Activated T-cell treated with anti-CD3 and anti-CD28 coated beads, Interleukin-2, amount 50 U/mL, for 72 hours (primary cell): ENCODE data around the gene OLFM4. TPM values are rescaled to one million over a fixed set of nuclear protein-coding genes. Genes with fewer than 3 reads are reported as not detected.

Experiments used
- ATAC-seq, 2 donors: fragments of 150-1000 bp; cut with Tn5 transposase; replicated peaks in 1 of 2; 2 replicates each; pipeline ENCODE4 v1.10.0; 2021; ENCODE audit warnings: moderate library complexity in 2 of 2, mild to moderate bottlenecking in 1 of 2
- DNase-seq, 2 donors: peaks; one replicate each; pipeline ENCODE4 v3.0.0; 2021 to 2022; ENCODE audit warnings: mixed read lengths in 1 of 2
- H3K27ac Mint-ChIP-seq: one replicate; pipeline ENCODE4 v1.8.0; 2022; ENCODE audit warnings: mild to moderate bottlenecking, moderate library complexity, mixed read lengths
- H3K27me3 Mint-ChIP-seq: one replicate; pipeline ENCODE4 v1.8.0; 2022; ENCODE audit warnings: low read depth, mixed read lengths
- H3K36me3 Mint-ChIP-seq, 2 donors: one replicate each; pipeline ENCODE4 v1.8.0; 2022; ENCODE audit warnings: mixed read lengths in 2 of 2, mild to moderate bottlenecking in 1 of 2; ENCODE audit not compliant: insufficient read depth in 2 of 2
- H3K4me1 Mint-ChIP-seq: one replicate; pipeline ENCODE4 v1.8.0; 2022; ENCODE audit warnings: low read depth, mixed read lengths
- H3K4me3 Mint-ChIP-seq, 2 donors: one replicate each; pipeline ENCODE4 v1.8.0; 2022; ENCODE audit warnings: mild to moderate bottlenecking in 2 of 2, mixed read lengths in 2 of 2, moderate library complexity in 2 of 2
- H3K9me3 Mint-ChIP-seq, 2 donors: one replicate each; pipeline ENCODE4 v1.8.0; 2022; ENCODE audit warnings: mixed read lengths in 2 of 2
- total RNA-seq, 2 donors: library from RNA; stranded (reverse); gene quantifications; one replicate each; pipeline ENCODE4 v1.2.3, GENCODE V29; 2022

The OLFM4 gene
- total RNA-seq = not detected

DNA sequence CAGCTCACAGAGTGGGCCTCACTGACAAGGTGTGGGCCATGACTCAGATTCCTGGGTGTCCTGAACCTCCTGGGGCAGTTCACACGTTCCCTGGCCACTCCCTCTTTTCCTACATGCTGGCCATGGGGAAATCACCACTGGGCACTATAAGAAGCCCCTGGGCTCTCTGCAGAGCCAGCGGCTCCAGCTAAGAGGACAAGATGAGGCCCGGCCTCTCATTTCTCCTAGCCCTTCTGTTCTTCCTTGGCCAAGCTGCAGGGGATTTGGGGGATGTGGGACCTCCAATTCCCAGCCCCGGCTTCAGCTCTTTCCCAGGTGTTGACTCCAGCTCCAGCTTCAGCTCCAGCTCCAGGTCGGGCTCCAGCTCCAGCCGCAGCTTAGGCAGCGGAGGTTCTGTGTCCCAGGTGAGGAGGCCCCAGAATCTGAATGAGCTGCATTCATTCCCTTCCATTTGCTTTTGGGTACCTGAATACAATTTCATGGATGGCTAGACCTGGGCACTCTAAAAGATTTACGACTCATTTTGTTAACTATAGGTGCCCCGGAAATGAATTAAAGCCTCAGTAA lies at the start of gene OLFM4:
Gene OLFM4 (plus strand): TSS at position 177 of the 567 bp plus-strand sequence. CDS start 24 bp downstream, at position 201.
- Mint-ChIP-seq H3K27ac (no peak within 1 kb of the TSS), H3K4me3 (no peak within 1 kb of the TSS), H3K27me3 (no peaks in the 10 kb centered on the region), H3K4me1 (no peaks in the 10 kb centered on the region), H3K9me3 (no peaks in the 10 kb centered on the region), H3K36me3 (no peaks in the 10 kb centered on the region)
- no peak for ATAC-seq
- DNase-seq = no peak

DNA sequence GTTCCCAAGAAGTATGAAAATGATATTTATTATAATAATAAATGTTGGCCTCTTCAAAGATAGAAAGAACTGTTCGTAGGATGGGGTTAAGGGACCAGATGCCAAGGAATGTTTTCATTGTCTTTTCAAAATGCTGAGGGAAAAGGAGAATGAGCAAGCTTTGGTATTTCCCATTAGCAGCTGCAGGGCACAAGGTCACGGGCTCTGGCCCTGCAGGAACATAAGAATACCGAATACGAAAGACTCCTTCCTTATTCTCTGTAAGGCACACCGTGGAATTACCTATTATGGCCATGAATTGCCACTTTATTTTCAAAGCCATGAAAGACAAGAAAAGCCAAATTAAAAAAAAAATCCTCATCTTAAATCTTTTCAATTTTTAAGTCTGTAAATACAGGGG lies 49.6 kb upstream of the OLFM4 start:
- DNase-seq = no peak
- Mint-ChIP-seq H3K36me3 (no peaks in the 10 kb centered on the region), H3K9me3 (no peaks in the 10 kb centered on the region), H3K4me3 (no peak overlapping the region), H3K27ac (no peak overlapping the region), H3K27me3 (peaks cover 6% of the 10 kb centered on the region), H3K4me1 (no peaks in the 10 kb centered on the region)
- no peak for ATAC-seq

DNA sequence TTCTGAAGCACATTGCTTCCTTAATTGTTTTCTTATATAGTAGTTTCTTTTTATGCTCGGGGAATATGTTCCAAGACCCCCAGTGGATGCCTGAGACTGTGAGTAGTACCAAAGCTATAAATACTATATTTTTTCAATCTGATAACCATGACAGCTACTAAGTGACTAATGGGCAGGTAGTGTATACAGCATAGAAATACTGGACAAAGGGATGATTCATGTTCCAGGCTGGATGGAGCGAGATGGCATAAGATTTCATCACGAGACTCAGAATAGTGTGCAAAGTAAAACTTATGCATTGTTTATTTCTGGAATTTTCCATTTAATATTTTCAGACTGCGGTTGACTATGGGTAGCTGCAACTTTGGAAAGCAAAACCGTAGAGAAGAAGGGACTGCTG lies 47.9 kb upstream of the OLFM4 start:
- no peak for ATAC-seq
- H3K4me1 Mint-ChIP-seq = no peaks in the 10 kb centered on the region
- no peak for DNase-seq

GRCh38 chr13:52983836-52984235 lies 44.8 kb upstream of the OLFM4 start:
- Mint-ChIP-seq H3K36me3 (no peaks in the 10 kb centered on the region), H3K27ac (no peak overlapping the region), H3K4me1 (no peaks in the 10 kb centered on the region), H3K9me3 (no peaks in the 10 kb centered on the region), H3K27me3 (peaks cover 11% of the 10 kb centered on the region), H3K4me3 (no peak overlapping the region)
- DNase-seq (no peak), ATAC-seq (no peak)

More for the DNA sequence above, 47.9 kb upstream of the OLFM4 start:
- H3K9me3 Mint-ChIP-seq = no peaks in the 10 kb centered on the region
- no peak overlapping the region for H3K27ac Mint-ChIP-seq
- H3K27me3 Mint-ChIP-seq = peaks cover 11% of the 10 kb centered on the region
- H3K36me3 Mint-ChIP-seq = no peaks in the 10 kb centered on the region
- H3K4me3 Mint-ChIP-seq = no peak overlapping the region

DNA sequence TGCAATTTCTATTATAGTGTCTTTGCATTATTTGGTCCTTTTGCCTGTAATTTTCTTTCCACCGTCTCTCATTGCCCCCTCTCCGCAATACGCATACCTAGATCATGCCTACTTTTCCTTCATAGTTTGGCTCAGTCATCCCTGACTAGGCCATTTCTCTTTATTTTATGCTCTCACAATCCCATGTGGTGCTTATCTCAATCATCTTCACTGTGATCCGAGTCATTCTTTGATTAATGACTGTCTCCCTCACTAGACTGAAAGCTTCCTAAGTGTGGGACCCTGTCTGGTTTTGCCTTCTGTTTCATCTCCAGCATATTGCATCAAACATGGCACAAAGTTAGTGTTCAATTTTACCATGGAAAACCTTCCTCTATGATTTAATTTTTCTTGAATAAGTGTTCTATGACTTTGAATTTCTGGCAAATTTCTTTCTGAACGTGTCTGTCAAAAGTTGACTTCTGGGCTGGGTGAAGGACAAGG lies 43.7 kb upstream of the OLFM4 start:
- Mint-ChIP-seq H3K27ac (no peak overlapping the region), H3K9me3 (no peaks in the 10 kb centered on the region), H3K27me3 (peaks cover 11% of the 10 kb centered on the region), H3K4me3 (no peak overlapping the region), H3K4me1 (no peaks in the 10 kb centered on the region), H3K36me3 (no peaks in the 10 kb centered on the region)
- DNase-seq (no peak), ATAC-seq (no peak)

GRCh38 chr13:52991344-52992020 lies 37.1 kb upstream of the OLFM4 start:
- ATAC-seq = no peak
- H3K27me3 Mint-ChIP-seq = peaks cover 4% of the 10 kb centered on the region
- no peaks in the 10 kb centered on the region for H3K36me3 Mint-ChIP-seq
- no peak overlapping the region for H3K27ac Mint-ChIP-seq
- H3K4me3 Mint-ChIP-seq = no peak overlapping the region
- no peaks in the 10 kb centered on the region for H3K4me1 Mint-ChIP-seq
- peaks cover 0 to 2% of the 10 kb centered on the region in 2 donors for H3K9me3 Mint-ChIP-seq
- DNase-seq = no peak

DNA sequence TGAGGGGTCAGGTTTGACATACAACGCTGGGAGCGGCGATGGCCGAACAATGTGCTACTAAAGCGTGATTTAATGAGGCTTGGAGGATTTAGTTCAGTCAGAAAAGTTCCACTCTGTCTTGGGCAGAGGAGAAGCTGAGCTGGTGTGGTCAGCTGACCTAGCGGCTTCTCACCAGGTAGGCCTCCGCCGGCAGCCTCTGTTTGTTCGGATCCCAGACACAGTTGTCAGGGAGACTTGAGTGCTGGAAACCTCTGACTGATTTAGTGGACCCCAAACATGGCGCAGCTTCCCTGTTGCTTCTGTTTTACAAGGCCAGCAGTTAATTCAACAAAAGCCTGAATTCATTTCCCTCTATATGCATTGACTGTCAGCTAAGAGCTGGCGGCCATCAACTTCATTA lies 36.5 kb upstream of the OLFM4 start:
- H3K4me1 Mint-ChIP-seq = no peaks in the 10 kb centered on the region

DNA sequence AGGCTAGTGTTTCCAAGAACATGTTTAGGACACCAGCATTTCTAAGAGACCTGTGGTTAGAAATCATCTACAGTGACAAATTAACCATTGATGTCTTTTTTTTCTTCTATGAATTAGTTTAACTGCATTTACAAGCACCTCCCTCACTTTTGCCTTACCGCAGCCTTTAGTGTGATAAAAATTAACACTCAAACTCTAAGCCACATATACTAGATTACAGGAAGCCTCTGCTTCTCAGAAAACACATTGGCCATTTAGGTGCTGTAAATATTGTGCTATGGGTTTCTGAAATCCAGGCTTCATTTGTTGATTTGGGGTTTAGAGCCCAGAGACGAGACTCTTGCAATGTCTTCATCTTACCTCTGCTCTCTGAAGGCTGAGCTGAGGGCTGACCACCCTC lies 34.6 kb upstream of the OLFM4 start:
- H3K36me3 Mint-ChIP-seq = no peaks in the 10 kb centered on the region
- ATAC-seq (no peak), DNase-seq (no peak)
- no peak overlapping the region for H3K27ac Mint-ChIP-seq
- H3K9me3 Mint-ChIP-seq = peaks cover 0 to 2% of the 10 kb centered on the region in 2 donors
- no peak overlapping the region for H3K4me3 Mint-ChIP-seq
- no peaks in the 10 kb centered on the region for H3K4me1 Mint-ChIP-seq
- peaks cover 13% of the 10 kb centered on the region for H3K27me3 Mint-ChIP-seq

More for the DNA sequence above, 36.5 kb upstream of the OLFM4 start:
- Mint-ChIP-seq H3K4me3 (no peak overlapping the region), H3K9me3 (peaks cover 0 to 2% of the 10 kb centered on the region in 2 donors), H3K27me3 (peaks cover 6% of the 10 kb centered on the region), H3K36me3 (no peaks in the 10 kb centered on the region), H3K27ac (no peak overlapping the region)
- DNase-seq = no peak
- no peak for ATAC-seq

GRCh38 chr13:52994865-52995264 lies 33.7 kb upstream of the OLFM4 start:
- Mint-ChIP-seq H3K4me3 (no peak overlapping the region), H3K27ac (no peak overlapping the region), H3K4me1 (no peaks in the 10 kb centered on the region), H3K27me3 (peaks cover 13% of the 10 kb centered on the region), H3K9me3 (peaks cover 2 to 4% of the 10 kb centered on the region in 2 donors), H3K36me3 (no peaks in the 10 kb centered on the region)
- no peak for ATAC-seq
- DNase-seq = no peak

DNA sequence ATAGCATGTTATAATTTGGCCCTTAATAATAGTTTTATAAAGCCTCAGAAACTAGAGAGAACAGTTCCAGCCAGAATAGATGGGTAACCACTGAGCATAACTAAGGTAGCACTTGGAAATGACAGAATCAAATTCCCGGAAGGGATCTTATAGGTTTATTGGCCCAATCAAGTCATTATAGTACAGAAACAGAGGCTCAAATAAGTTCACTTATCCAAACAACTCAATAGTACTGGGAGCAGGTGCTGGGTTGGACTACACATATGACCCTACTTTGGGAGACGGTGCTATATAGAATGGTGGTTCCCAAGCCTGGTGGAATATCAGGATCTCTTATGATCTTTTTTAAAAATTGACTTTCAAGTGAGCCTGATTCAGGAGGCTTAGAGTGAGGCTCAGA lies 32.7 kb upstream of the OLFM4 start:
- no peak overlapping the region for H3K27ac Mint-ChIP-seq
- H3K4me3 Mint-ChIP-seq = no peak overlapping the region
- H3K9me3 Mint-ChIP-seq = peaks cover 2 to 4% of the 10 kb centered on the region in 2 donors
- no peak for DNase-seq
- peaks cover 13% of the 10 kb centered on the region for H3K27me3 Mint-ChIP-seq
- no peaks in the 10 kb centered on the region for H3K4me1 Mint-ChIP-seq
- ATAC-seq = no peak
- H3K36me3 Mint-ChIP-seq = no peaks in the 10 kb centered on the region

DNA sequence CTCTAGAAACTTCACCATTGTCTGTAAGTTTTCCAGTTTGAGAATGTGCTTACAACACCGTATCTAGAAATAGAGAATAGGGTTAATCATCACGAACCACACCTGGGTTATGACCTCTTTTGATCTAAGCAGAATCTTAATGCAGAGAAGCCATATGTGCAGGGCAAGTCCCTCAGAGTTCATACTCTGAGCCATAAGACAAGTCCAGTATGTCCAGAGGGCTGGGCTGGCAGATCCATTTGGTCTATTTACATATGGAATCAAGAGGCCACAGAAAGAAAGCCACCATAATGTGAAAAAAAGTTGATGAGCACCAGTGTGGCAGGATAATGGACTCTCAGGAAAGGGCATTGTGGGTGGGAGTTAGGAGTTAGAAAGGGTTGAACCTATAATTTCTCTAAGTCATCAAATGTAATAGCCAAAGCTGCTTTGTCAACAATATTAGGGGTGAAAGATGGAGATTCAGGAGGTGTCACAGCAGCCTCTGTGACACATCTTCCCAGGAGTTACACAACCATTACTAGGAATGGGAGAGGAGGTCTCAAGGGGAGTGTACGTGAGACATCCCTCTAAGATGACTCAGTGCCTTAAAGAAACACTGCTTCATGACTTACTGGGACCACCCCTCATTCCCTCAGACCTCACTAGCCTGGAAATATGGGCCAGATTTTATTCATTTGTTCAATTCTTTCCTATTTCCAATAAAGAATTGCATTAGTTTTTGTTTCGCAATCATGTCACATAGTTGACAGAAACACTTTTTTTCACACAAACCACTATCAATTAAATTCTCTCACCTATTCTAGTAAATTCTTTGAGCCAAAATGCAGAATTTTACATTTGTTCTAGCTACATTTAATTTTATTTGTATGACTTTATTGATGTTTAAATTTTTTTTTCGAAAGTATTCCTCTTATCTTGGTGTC lies 30.4 kb upstream of the OLFM4 start:
- DNase-seq (no peak), ATAC-seq (no peak)

GRCh38 chr13:52999093-52999696 lies 29.4 kb upstream of the OLFM4 start:
- DNase-seq (no peak), ATAC-seq (no peak)
- H3K4me1 Mint-ChIP-seq = no peaks in the 10 kb centered on the region
- no peaks in the 10 kb centered on the region for H3K36me3 Mint-ChIP-seq
- peaks cover 13% of the 10 kb centered on the region for H3K27me3 Mint-ChIP-seq
- no peak overlapping the region for H3K27ac Mint-ChIP-seq
- H3K4me3 Mint-ChIP-seq = no peak overlapping the region
- H3K9me3 Mint-ChIP-seq = peaks cover 0 to 4% of the 10 kb centered on the region in 2 donors

More for the DNA sequence above, 30.4 kb upstream of the OLFM4 start:
- no peaks in the 10 kb centered on the region for H3K4me1 Mint-ChIP-seq
- no peak overlapping the region for H3K4me3 Mint-ChIP-seq
- H3K9me3 Mint-ChIP-seq = peaks cover 0 to 4% of the 10 kb centered on the region in 2 donors
- H3K36me3 Mint-ChIP-seq = no peaks in the 10 kb centered on the region
- H3K27ac Mint-ChIP-seq = no peak overlapping the region
- H3K27me3 Mint-ChIP-seq = peaks cover 13% of the 10 kb centered on the region
